Measurements from ENCODE around the gene PLEKHA8.
A peak's percentile ranks its signal among the peaks of the same experiment; 100 is the strongest.

Gene PLEKHA8

DNA sequence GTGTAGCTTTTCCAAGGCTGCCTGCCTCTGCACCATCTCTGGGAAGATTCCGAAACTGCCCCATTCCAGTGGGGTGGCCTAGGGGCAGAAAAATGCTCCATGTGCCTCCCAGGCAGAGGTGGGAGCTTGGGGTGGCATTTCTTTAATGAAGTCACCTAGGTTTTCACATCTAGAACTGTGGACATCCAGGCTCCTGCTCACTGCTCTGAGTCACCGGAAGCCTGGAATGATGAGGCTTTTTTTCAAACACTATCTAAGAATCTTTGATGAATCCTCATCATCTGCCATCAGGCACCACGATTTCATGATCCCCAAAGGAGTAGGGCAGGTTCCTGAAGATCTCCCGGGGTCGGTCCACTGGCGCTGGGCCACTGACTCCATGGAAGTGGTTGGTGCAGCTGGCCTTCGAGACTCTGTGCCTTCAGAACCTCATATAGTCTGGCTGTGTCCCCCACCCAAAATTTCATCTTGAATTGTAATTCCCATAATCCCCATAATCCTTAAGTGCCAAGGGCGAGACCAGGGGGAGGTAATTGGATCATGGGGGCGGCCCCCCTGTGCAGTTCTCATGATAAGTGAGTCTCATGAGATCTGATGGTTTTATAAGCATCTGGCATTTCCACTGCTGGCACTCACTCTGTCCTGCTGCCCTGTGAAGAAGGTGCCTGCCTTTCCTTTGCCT lies 143.7 kb downstream of the PLEKHA8 start:
- TF ChIP-seq ZBTB7A (IDR thresholded peaks at IDR 0.05; ENCODE audit: low read depth) (no peak), CEBPB (IDR thresholded peaks at IDR 0.05) (no peak)

DNA sequence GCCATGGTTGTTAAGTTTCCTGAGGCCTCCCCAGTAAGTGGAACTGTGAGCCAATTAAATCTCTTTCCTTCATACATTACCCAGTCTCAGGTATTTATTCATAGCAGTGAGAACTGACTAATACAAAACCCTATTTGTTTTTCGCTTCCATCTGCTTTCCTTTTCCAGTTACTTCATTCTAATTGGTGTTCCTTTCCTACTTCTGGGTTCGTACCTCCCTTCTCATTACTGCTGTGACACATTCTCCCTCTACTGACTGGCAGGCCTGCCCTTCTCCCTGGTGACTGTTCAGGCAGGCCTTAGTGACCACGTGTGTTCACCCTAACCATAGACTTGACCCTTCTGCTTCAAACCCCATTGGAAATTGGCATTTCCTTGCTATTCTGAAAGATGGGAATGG lies 144.2 kb downstream of the PLEKHA8 start:
- no peak for TF ChIP-seq EP300 (IDR thresholded peaks at IDR 0.05; ENCODE audit: borderline replicate concordance)
- TF ChIP-seq YY1 (IDR thresholded peaks at IDR 0.05; ENCODE audit: low read depth): no peak
- no peak for TF ChIP-seq ZBTB7A (IDR thresholded peaks at IDR 0.05; ENCODE audit: low read depth)
- no peak for TF ChIP-seq FOXM1 (IDR thresholded peaks at IDR 0.05; ENCODE audit: borderline replicate concordance, low read depth)
- TF ChIP-seq RAD21 (IDR thresholded peaks at IDR 0.05; ENCODE audit: low read depth): no peak
- TF ChIP-seq, protein P1, sequence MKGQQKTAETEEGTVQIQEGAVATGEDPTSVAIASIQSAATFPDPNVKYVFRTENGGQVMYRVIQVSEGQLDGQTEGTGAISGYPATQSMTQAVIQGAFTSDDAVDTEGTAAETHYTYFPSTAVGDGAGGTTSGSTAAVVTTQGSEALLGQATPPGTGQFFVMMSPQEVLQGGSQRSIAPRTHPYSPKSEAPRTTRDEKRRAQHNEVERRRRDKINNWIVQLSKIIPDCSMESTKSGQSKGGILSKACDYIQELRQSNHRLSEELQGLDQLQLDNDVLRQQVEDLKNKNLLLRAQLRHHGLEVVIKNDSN (IDR thresholded peaks at IDR 0.05): no peak
- TF ChIP-seq TEAD4 (IDR thresholded peaks at IDR 0.05): no peak
- TF ChIP-seq EGR1 (IDR thresholded peaks at IDR 0.05): no peak
- TF ChIP-seq NFIC (IDR thresholded peaks at IDR 0.05): no peak
- TF ChIP-seq TCF12 (IDR thresholded peaks at IDR 0.05; ENCODE audit: low read depth): no peak
- TF ChIP-seq CREB1 (IDR thresholded peaks at IDR 0.05; ENCODE audit: low read depth): no peak
- TF ChIP-seq, protein P2, sequence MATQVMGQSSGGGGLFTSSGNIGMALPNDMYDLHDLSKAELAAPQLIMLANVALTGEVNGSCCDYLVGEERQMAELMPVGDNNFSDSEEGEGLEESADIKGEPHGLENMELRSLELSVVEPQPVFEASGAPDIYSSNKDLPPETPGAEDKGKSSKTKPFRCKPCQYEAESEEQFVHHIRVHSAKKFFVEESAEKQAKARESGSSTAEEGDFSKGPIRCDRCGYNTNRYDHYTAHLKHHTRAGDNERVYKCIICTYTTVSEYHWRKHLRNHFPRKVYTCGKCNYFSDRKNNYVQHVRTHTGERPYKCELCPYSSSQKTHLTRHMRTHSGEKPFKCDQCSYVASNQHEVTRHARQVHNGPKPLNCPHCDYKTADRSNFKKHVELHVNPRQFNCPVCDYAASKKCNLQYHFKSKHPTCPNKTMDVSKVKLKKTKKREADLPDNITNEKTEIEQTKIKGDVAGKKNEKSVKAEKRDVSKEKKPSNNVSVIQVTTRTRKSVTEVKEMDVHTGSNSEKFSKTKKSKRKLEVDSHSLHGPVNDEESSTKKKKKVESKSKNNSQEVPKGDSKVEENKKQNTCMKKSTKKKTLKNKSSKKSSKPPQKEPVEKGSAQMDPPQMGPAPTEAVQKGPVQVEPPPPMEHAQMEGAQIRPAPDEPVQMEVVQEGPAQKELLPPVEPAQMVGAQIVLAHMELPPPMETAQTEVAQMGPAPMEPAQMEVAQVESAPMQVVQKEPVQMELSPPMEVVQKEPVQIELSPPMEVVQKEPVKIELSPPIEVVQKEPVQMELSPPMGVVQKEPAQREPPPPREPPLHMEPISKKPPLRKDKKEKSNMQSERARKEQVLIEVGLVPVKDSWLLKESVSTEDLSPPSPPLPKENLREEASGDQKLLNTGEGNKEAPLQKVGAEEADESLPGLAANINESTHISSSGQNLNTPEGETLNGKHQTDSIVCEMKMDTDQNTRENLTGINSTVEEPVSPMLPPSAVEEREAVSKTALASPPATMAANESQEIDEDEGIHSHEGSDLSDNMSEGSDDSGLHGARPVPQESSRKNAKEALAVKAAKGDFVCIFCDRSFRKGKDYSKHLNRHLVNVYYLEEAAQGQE (IDR thresholded peaks at IDR 0.05; ENCODE audit: low read depth): no peak
- TF ChIP-seq, protein P3, sequence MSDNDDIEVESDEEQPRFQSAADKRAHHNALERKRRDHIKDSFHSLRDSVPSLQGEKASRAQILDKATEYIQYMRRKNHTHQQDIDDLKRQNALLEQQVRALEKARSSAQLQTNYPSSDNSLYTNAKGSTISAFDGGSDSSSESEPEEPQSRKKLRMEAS (IDR thresholded peaks at IDR 0.05): no peak
- TF ChIP-seq CEBPB (IDR thresholded peaks at IDR 0.05): no peak
- TF ChIP-seq TAF1 (IDR thresholded peaks at IDR 0.05; ENCODE audit: low read depth): no peak

DNA sequence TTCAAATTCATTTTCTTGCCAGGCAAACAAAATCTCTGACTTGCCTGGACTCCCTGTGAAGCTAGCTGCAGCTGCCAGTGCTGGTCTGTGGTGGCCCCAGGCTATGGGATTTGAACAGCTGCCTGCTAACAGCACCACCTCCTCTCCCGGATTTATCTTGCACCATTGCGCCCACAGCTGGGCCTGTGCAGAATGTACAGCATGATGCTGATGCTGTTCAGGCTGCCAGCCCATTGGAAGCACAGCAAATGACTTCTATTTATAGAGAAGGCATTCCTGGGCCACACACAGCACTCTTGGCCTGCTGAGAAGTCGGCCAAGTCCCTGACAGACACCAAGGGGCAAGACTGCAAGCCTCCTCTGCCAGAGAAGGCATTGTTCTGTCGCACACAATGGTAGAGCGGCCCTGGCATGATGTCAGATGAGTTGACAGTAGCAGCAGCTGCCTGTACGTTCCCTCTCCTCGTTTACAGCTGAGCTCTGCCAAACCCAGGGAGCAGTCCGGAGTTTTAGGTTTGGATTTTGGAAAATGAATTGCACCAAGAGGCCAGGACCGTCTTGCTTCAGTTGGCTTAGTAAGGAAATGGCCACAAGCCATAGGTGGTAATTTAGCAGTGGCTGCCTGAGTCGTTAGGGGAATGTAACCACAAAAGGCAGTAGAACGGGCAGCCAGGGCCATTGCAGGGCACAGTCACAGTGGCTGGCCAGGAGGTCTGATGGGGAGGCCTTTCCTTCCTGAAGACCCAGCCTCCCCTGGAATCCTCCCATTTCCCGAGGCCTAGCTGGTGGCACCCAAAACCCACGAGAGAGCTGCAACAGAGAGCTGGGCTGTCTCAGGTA lies 145.1 kb downstream of the PLEKHA8 start:
- TF ChIP-seq RAD21 (IDR thresholded peaks at IDR 0.05; ENCODE audit: low read depth) (peak; percentile 53), EP300 (IDR thresholded peaks at IDR 0.05; ENCODE audit: borderline replicate concordance) (no peak)

DNA sequence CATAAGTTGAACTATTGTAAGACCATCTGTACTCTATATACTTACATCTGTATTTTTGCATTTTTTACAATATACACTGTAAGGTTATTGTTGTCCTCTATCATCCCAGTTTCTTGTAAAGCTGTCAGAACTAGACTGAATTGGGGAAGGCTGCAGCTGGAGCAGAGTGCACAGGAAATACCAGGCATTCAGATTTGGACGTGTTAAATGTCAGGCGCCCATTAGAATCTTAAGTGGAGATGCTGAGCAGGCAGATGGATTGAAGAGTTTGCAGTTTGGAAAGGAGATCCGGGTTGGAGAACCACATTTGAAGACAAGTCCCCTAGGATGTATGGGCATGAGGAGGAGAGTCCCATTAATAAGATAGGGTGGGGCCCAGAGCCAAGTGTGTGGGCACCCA lies 147.0 kb downstream of the PLEKHA8 start:
- TF ChIP-seq TEAD4 (IDR thresholded peaks at IDR 0.05) (no peak), EGR1 (IDR thresholded peaks at IDR 0.05) (no peak), ZBTB7A (IDR thresholded peaks at IDR 0.05; ENCODE audit: low read depth) (no peak), NFIC (IDR thresholded peaks at IDR 0.05) (no peak), YY1 (IDR thresholded peaks at IDR 0.05; ENCODE audit: low read depth) (no peak), FOXM1 (IDR thresholded peaks at IDR 0.05; ENCODE audit: borderline replicate concordance, low read depth) (no peak), RAD21 (IDR thresholded peaks at IDR 0.05; ENCODE audit: low read depth) (no peak), CREB1 (IDR thresholded peaks at IDR 0.05; ENCODE audit: low read depth) (no peak), TAF1 (IDR thresholded peaks at IDR 0.05; ENCODE audit: low read depth) (no peak), EP300 (IDR thresholded peaks at IDR 0.05; ENCODE audit: borderline replicate concordance) (no peak), TCF12 (IDR thresholded peaks at IDR 0.05; ENCODE audit: low read depth) (no peak), CEBPB (IDR thresholded peaks at IDR 0.05) (no peak)
- TF ChIP-seq, protein P3 (IDR thresholded peaks at IDR 0.05): no peak
- TF ChIP-seq, protein P1 (IDR thresholded peaks at IDR 0.05): no peak
- TF ChIP-seq, protein P2 (IDR thresholded peaks at IDR 0.05; ENCODE audit: low read depth): no peak

DNA sequence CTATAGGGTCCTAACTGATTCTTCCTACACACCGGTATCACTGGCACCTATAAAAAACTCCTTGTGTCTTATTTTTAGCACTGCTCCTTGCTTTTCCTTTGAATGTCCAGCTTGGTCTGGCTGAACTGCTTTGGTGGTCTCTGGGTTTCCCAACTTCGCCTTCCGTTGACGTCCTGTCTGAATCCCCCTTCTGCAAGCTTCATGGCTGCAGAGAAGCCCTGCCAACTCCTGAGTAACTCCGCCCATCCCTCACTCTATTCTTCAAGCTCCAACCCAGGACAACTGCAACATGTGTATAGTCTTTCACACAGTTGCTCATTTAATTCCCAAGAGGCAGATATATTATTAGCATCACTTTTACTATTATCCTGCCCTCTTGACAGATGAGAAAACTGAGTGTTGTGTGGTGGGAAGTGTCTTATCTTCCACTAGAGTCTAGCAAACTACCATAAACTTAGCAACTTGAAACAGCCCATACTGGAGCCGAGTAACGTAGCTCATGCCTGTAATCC lies 147.5 kb downstream of the PLEKHA8 start:
- TF ChIP-seq NFIC (IDR thresholded peaks at IDR 0.05) (no peak), TEAD4 (IDR thresholded peaks at IDR 0.05) (no peak), CREB1 (IDR thresholded peaks at IDR 0.05; ENCODE audit: low read depth) (no peak), EP300 (IDR thresholded peaks at IDR 0.05; ENCODE audit: borderline replicate concordance) (no peak), FOXM1 (IDR thresholded peaks at IDR 0.05; ENCODE audit: borderline replicate concordance, low read depth) (no peak), RAD21 (IDR thresholded peaks at IDR 0.05; ENCODE audit: low read depth) (no peak), YY1 (IDR thresholded peaks at IDR 0.05; ENCODE audit: low read depth) (no peak)
- TF ChIP-seq, protein P1 (IDR thresholded peaks at IDR 0.05): no peak

All from Ishikawa (cell line).